ENCODE results near the gene MAD1L1. TPM values are rescaled to one million over a fixed set of nuclear protein-coding genes. Genes with fewer than 3 reads are reported as not detected.

Gene MAD1L1
- total and polyA plus RNA-seq, 5 donors from 2014 or later, result 225 to 380 (median 300) TPM

DNA sequence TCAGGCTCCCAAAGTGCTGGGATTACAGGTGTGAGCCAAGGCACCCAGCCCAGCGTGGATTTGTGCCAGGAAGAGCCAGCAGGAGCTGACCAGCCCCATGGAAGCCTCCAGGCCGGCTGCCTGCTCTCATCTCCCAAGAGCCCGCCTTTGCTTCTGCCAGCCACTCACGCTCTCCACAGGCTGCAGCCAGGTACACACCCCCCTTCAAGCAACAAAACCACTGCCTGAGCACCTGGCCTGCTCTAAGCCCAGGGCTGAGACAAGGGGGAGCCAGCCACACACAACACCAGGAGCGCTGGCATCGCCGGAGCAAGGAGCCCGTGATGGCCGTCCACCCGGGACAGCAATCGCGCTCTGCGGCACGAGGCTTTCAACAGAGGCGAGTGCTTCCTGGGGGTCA is 34.5 kb downstream of the MAD1L1 start:
- Histone ChIP-seq H3K4me1 (ENCODE audit: control insufficient read depth, insufficient read depth, low read length, poor library complexity, severe bottlenecking) (no peaks in the 10 kb centered on the region), H3K27me3 (ENCODE audit: control insufficient read depth, insufficient read depth, low read length) (no peaks in the 10 kb centered on the region), H3K27ac (ENCODE audit: insufficient read depth, low read length, poor library complexity, severe bottlenecking) (no peak overlapping the region), H3K36me3 (ENCODE audit: control insufficient read depth, insufficient read depth, low read length) (peaks cover 21% of the 10 kb centered on the region), H3K4me3 (ENCODE audit: low read depth, low read length) (no peak overlapping the region), H3K9me3 (ENCODE audit: control insufficient read depth in 2 of 2, low read length in 2 of 2) (peaks cover 0 to 2% of the 10 kb centered on the region in 2 experiments)
- Mint-ChIP-seq H3K27ac (no peak overlapping the region), H3K4me3 (no peak overlapping the region), H3K27me3 (no peaks in the 10 kb centered on the region), H3K36me3 (peaks cover 32% of the 10 kb centered on the region), H3K9me3 (no peaks in the 10 kb centered on the region), H3K4me1 (peaks cover 0 to 4% (median 0%) of the 10 kb centered on the region in 4 donors)
- no peak for ATAC-seq (ENCODE audit: low read depth in 2 of 2)
- DNase-seq, result no peak

GRCh38 chr7:2197436-2198155 is 35.1 kb downstream of the MAD1L1 start:
- no peaks in the 10 kb centered on the region for H3K9me3 Mint-ChIP-seq
- Histone ChIP-seq H3K4me1 (ENCODE audit: control insufficient read depth, insufficient read depth, low read length, poor library complexity, severe bottlenecking) (no peaks in the 10 kb centered on the region), H3K27ac (ENCODE audit: insufficient read depth, low read length, poor library complexity, severe bottlenecking) (no peak overlapping the region), H3K27me3 (ENCODE audit: control insufficient read depth, insufficient read depth, low read length) (no peaks in the 10 kb centered on the region), H3K9me3 (ENCODE audit: control insufficient read depth in 2 of 2, low read length in 2 of 2) (peaks cover 0 to 2% of the 10 kb centered on the region in 2 experiments), H3K36me3 (ENCODE audit: control insufficient read depth, insufficient read depth, low read length) (peaks cover 21% of the 10 kb centered on the region), H3K4me3 (ENCODE audit: low read depth, low read length) (no peak overlapping the region)
- ATAC-seq (ENCODE audit: low read depth in 2 of 2) (no peak), DNase-seq (no peak)
- H3K36me3 Mint-ChIP-seq, result peaks cover 33% of the 10 kb centered on the region
- H3K27me3 Mint-ChIP-seq, result no peaks in the 10 kb centered on the region
- peak overlapping the region in 1 of 4 donors; percentile 21 for H3K4me3 Mint-ChIP-seq
- no peak overlapping the region for H3K27ac Mint-ChIP-seq
- H3K4me1 Mint-ChIP-seq, result peaks cover 0 to 4% (median 0%) of the 10 kb centered on the region in 4 donors

GRCh38 chr7:2196381-2197378 is 36.1 kb downstream of the MAD1L1 start:
- Histone ChIP-seq H3K4me1 (ENCODE audit: control insufficient read depth, insufficient read depth, low read length, poor library complexity, severe bottlenecking) (no peaks in the 10 kb centered on the region), H3K27me3 (ENCODE audit: control insufficient read depth, insufficient read depth, low read length) (no peaks in the 10 kb centered on the region), H3K9me3 (ENCODE audit: control insufficient read depth in 2 of 2, low read length in 2 of 2) (peaks cover 0 to 2% of the 10 kb centered on the region in 2 experiments), H3K36me3 (ENCODE audit: control insufficient read depth, insufficient read depth, low read length) (peaks cover 21% of the 10 kb centered on the region), H3K27ac (ENCODE audit: insufficient read depth, low read length, poor library complexity, severe bottlenecking) (no peak overlapping the region), H3K4me3 (ENCODE audit: low read depth, low read length) (no peak overlapping the region)
- Mint-ChIP-seq H3K4me1 (peaks cover 0 to 4% (median 0%) of the 10 kb centered on the region in 4 donors), H3K4me3 (no peak overlapping the region), H3K27ac (no peak overlapping the region), H3K36me3 (peaks cover 34% of the 10 kb centered on the region), H3K9me3 (no peaks in the 10 kb centered on the region), H3K27me3 (no peaks in the 10 kb centered on the region)
- no peak for ATAC-seq (ENCODE audit: low read depth in 2 of 2)
- no peak for DNase-seq

DNA sequence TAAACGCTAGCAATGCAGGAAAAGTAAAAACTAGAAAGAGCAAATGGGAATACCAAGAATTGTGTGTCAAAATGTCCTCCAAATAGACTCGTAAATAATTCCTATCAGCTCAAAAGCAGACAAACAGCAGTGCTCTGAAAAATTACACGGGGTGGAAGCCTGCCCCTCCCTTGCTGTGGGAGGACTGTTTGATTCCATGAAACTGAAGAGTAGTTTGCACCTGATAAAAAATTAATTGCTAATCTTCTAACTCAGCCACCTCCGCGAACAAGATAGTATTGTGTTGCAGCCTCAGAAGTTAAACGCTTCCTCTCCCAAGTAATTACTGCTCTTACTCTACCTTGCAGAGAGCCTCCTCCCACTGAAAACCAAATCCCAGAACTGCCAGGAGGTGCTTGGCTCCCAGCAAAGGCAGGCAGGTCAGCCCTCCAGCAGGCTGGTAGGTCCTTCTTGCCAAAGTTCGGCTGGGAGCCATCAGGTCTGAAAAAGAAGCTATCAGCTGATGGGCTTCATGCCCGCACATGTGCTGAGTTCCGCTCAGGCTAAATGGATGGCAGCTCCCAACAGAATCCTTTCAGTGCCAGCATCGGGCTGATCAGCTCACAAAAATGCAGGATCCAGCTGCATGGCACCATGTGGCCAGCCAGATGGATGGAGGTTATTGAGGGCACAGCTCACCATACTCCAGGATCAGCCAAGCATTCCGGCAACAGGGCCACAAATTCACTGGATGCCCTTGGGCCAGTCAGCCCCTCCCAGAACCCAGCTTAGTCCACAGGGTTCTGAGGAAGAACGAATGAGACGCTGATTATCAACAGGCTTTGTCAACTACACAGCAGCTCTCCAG is 37.1 kb downstream of the MAD1L1 start:
- Mint-ChIP-seq H3K4me3 (no peak overlapping the region), H3K4me1 (peaks cover 0 to 4% (median 0%) of the 10 kb centered on the region in 4 donors), H3K36me3 (peaks cover 34% of the 10 kb centered on the region), H3K27me3 (no peaks in the 10 kb centered on the region), H3K27ac (no peak overlapping the region), H3K9me3 (no peaks in the 10 kb centered on the region)
- ATAC-seq (ENCODE audit: low read depth in 2 of 2) (no peak), DNase-seq (no peak)
- Histone ChIP-seq H3K4me3 (ENCODE audit: low read depth, low read length) (no peak overlapping the region), H3K36me3 (ENCODE audit: control insufficient read depth, insufficient read depth, low read length) (peaks cover 20% of the 10 kb centered on the region), H3K4me1 (ENCODE audit: control insufficient read depth, insufficient read depth, low read length, poor library complexity, severe bottlenecking) (no peaks in the 10 kb centered on the region), H3K27me3 (ENCODE audit: control insufficient read depth, insufficient read depth, low read length) (no peaks in the 10 kb centered on the region), H3K27ac (ENCODE audit: insufficient read depth, low read length, poor library complexity, severe bottlenecking) (no peak overlapping the region), H3K9me3 (ENCODE audit: control insufficient read depth in 2 of 2, low read length in 2 of 2) (peaks cover 0 to 2% of the 10 kb centered on the region in 2 experiments)

GRCh38 chr7:2193575-2194305 is 39.0 kb downstream of the MAD1L1 start:
- Mint-ChIP-seq H3K4me3 (no peak overlapping the region), H3K36me3 (peaks cover 41% of the 10 kb centered on the region), H3K27me3 (no peaks in the 10 kb centered on the region), H3K4me1 (peaks cover 0 to 4% (median 0%) of the 10 kb centered on the region in 4 donors), H3K9me3 (peaks cover 0 to 5% (median 0%) of the 10 kb centered on the region in 7 donors), H3K27ac (peak overlapping the region in 1 of 3 donors; percentile 23)
- no peaks in the 10 kb centered on the region for H3K4me1 ChIP-seq (ENCODE audit: control insufficient read depth, insufficient read depth, low read length, poor library complexity, severe bottlenecking)
- DNase-seq (no peak), ATAC-seq (ENCODE audit: low read depth in 2 of 2) (no peak)
- no peaks in the 10 kb centered on the region for H3K27me3 ChIP-seq (ENCODE audit: control insufficient read depth, insufficient read depth, low read length)
- H3K36me3 ChIP-seq (ENCODE audit: control insufficient read depth, insufficient read depth, low read length), result peaks cover 16% of the 10 kb centered on the region
- peaks cover 0 to 2% of the 10 kb centered on the region in 2 experiments for H3K9me3 ChIP-seq (ENCODE audit: control insufficient read depth in 2 of 2, low read length in 2 of 2)
- H3K27ac ChIP-seq (ENCODE audit: insufficient read depth, low read length, poor library complexity, severe bottlenecking), result no peak overlapping the region
- H3K4me3 ChIP-seq (ENCODE audit: low read depth, low read length), result no peak overlapping the region

DNA sequence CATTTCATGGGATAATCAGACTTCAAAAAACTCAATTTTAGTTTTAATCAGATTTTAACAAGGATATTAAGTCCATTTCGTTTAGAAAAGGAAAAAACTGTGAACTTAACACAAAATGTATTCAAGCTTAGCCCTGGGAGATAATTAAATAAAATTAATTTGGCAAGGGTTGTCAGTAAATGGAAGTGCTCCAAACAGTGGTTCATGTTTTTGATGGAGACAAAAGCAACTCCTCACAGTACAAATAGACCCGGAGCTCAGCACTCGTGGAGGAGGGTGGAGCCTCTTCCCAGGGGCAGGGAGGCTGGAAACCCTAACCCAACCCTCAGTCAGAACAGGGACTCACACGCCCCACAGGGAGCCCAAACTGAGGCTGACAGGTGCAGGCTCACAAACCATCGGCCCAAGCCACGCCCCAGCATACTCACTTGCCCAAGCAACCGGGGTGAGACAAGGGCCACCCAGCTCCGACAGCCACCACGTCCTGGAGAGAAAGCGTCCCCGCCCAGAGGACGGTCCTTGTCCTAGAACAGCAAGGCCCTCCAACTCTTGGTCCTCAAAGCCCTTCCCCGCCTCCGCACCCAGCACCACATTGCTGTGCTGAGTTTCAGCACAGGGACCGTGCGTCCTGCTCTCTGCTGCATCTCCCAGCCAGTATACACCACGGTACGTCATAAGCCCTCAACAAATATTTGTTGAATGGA is 39.8 kb downstream of the MAD1L1 start:
- Mint-ChIP-seq H3K4me1 (peaks cover 0 to 4% (median 0%) of the 10 kb centered on the region in 4 donors), H3K36me3 (peaks cover 46% of the 10 kb centered on the region)

More for the DNA sequence above, 39.8 kb downstream of the MAD1L1 start:
- Histone ChIP-seq H3K27me3 (ENCODE audit: control insufficient read depth, insufficient read depth, low read length) (no peaks in the 10 kb centered on the region), H3K27ac (ENCODE audit: insufficient read depth, low read length, poor library complexity, severe bottlenecking) (no peak overlapping the region), H3K9me3 (ENCODE audit: control insufficient read depth in 2 of 2, low read length in 2 of 2) (peaks cover 0 to 2% of the 10 kb centered on the region in 2 experiments), H3K4me3 (ENCODE audit: low read depth, low read length) (no peak overlapping the region), H3K36me3 (ENCODE audit: control insufficient read depth, insufficient read depth, low read length) (peaks cover 16% of the 10 kb centered on the region), H3K4me1 (ENCODE audit: control insufficient read depth, insufficient read depth, low read length, poor library complexity, severe bottlenecking) (no peaks in the 10 kb centered on the region)
- Mint-ChIP-seq H3K27ac (no peak overlapping the region), H3K4me3 (no peak overlapping the region), H3K9me3 (peaks cover 0 to 5% (median 0%) of the 10 kb centered on the region in 7 donors), H3K27me3 (no peaks in the 10 kb centered on the region)
- ATAC-seq (ENCODE audit: low read depth in 2 of 2) (no peak), DNase-seq (no peak)
